HK-2 (cell line): ENCODE measurements around the gene ITSN1.
"Not testable (repeated sequence)": the region's sequence is repeated elsewhere in the genome, so short reads cannot be mapped to it uniquely, and the experiment has no call there.

Experiments used
- DNase-seq: peaks from one replicate; pipeline ENCODE4 v3.0.0-alpha.2; 2018; ENCODE audit not compliant: unreplicated experiment

The ITSN1 gene

DNA sequence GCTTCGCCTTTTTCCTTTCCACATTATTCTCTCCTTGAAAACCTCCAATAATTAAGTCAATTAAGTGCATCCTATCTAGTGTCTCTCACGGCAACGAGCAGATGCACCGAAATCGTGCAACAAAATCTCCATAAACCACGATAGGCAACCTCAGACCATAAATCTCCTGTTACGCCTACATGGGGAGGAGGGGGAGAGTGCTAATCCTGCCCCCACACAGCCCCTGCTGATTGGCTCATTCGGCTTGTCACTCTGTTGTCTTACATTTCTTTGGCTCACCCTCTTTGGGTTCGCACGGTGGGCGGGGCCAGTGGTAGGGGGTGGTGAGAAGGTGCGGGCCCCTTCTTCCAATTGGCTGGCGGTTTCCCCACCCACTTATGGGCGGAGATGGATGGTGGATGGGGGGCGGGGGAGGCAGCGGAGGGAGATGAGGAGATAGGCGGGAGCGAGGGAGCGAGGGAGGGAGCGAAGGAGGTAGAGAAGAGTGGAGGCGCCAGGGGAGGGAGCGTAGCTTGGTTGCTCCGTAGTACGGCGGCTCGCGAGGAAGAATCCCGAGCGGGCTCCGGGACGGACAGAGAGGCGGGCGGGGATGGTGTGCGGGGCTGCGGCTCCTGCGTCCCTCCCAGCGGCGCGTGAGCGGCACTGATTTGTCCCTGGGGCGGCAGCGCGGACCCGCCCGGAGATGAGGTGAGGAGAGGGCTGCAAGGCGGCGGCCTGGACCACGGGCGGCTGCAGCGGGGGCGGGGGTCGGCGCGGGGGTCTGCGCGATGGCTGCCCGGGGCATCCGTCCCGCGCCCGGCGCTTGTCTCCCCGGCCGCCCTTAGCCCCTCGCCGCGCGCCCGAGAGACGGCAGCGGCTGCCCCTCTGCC lies at the start of gene ITSN1:
Gene ITSN1, plus strand, starts transcription at position 475 of the 869 bp plus-strand sequence. CDS start 76,328 bp downstream, outside the sequence.
- DNase-seq = peak; percentile 97

DNA sequence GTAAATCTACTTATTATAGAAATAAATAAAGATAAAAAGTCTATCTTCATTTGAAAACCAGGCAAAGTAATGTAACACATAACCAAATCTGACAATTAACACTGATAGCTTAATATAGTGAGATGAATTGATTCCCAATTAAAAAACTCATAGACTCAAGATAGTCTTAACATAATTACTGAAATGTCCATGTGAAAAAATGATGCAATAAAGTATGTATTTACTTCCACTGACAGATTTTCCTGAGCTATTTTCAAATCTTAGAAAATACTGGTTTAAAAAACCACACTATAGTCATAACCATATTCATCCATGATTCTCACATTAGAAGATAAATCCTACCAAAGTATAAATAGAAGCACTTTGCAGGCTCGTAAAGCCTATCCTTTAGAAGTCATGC lies 44.2 kb upstream of the ITSN1 start:
- no peak for DNase-seq

DNA sequence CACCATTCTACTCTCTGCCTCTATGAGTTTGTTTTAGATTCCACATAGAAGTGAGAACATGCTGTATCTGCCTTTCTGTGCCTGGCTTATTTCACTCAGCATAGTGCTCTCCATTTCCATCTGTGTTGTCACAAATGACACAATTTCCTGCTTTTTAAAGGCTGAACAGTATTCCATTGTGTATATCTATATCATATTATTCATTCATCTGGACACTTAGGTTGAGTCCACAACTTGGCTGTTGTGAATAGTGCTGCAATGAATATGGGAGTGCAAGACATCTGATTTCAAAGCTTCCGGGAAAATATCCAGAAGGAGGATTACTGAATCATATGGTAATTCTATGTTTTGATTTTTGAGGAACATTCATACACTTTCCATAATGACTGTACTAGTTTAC lies 33.7 kb upstream of the ITSN1 start:
- no peak for DNase-seq

DNA sequence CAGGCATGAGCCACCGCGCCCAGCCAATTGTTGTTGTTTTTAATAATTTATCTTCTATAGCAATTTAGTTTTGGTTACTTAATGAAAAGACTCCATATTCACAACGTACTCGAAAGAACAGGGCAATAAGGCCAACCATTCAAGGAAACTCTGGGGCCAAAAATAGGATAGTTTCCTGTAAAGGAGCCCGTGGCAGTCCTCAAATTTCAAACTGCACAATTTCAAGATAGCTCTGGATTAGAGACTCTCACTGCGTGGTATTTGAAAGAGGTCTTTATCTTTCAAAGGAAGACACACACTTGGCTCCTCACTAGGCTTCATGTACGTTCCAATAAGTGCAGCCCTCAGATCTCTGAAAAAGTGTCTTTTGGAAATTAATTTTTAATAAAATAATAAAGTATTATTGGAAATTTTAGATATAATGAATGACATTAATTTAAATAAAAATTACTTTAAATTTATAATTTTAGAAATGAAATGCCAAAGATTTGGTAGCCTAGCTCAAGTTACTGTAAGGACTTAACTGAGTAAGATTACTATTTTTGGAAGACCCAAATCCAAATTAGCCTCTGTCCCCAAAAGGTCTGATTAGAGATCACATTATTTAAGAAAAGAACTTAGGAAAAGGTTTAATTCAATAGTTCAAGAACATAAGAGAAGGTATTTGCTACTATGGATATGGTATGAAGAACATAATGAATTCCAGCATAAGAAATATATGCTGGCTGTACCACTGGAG lies 31.1 kb upstream of the ITSN1 start:
- no peak for DNase-seq

DNA sequence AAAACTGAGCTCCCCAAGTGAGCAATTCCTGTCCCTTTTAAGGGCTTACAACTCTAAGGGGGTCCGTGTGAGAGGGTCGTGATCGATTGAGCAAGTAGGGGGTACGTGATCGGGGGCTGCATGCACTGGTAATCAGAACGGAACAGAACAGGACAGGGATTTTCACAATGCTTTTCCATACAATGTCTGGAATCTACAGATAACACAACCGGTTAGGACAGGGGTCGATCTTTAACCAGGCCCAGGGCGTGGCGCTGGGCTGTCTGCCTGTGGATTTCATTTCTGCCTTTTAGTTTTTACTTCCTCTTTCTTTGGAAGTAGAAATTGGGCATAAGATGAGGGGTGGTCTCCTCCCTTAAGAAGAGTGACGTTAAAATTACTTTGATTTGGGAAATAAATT lies 24.7 kb upstream of the ITSN1 start:
- not testable (repeated sequence) for DNase-seq

DNA sequence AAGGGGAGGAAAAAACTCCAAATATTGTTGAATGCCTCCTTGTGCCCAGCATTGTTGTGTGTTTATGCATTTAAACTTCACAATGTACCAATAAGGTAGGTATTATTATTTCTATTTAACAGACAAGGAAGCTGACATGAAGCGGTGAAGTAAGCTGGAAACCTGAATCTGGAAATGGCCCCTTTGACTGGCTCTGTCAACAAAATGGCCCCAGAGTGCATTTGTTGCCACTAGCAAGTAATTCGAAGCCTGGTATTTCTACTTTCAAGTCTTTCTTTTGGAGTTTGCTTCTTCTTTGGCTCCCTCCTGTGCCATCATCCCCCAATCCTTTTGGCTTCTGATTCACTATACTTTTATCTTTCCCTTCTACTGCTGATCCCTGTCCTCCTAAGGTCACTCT lies 23.9 kb upstream of the ITSN1 start:
- DNase-seq = no peak

DNA sequence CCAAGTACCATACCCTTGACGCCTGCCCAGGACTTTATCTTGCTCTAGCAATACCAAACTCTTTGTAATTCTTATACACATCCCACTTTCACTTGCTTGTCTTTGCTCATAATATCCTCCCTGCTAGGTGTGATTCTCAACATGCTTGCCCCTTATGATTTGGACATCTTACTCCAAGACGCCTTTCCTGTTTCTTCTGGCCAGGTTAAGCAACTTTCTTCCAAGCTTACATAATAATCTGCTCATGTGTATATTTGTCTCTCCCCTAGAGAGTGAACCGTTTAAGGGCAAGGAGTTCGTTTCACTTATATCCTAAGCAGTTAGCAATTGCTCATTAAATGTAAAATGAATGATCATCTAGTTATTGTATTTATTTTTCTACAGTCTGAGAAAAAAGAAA lies 22.6 kb upstream of the ITSN1 start:
- no peak for DNase-seq

DNA sequence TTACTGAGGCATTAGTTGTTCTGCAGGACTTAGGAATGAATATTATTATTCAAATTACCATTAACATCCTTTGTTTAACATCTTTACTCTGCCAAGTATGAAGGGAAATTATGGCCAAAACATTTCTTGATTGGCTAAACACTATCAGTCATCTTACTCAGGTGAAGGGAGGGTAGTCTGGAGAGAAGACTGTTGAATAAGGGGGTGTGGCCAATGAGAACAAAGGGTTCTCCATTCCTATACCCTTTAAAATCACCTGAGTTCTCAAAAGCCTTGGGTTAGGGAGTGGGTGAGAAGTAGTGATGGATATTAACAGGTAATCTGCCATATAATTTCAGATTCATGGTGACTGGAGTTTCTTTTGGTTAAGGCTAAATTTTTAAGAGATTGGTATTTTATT lies 20.0 kb upstream of the ITSN1 start:
- DNase-seq = no peak

DNA sequence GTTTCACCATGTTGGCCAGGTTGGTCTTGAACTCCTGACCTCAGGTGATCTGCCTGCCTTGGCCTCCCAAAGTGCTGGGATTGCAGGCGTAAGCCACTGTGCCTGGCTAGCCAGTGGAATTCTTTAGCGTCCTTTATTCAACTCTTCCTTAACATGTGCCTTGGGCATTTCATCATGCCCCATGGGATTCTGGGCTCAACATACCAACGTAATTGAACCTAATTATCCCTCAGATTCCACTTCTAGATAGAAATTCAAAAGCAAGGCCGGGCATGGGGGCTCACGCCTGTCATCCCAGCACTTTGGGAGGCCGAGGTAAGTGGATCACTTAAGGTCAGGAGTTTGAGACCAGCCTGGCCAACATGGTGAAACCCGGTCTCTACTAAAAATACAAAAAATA lies 16.1 kb upstream of the ITSN1 start:
- DNase-seq = not testable (repeated sequence)

DNA sequence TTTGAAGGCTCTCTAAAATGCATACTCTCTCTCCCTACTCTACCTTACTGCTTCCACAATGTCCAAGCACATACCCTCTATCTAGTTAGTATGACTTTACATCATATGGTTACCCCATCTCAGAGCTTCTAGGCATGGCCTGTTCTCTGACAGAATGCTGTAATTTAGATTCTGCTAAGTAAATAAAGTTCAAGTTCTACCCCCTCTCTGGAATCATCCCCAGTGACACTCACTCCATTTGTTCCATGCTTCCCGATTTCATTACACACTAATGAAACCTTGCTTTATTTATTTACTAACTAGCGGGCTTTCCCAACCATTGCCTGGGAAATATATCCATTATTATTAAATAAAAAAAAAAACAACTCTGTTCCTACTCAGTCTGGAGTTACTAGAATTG lies 8.0 kb upstream of the ITSN1 start:
- DNase-seq = no peak

DNA sequence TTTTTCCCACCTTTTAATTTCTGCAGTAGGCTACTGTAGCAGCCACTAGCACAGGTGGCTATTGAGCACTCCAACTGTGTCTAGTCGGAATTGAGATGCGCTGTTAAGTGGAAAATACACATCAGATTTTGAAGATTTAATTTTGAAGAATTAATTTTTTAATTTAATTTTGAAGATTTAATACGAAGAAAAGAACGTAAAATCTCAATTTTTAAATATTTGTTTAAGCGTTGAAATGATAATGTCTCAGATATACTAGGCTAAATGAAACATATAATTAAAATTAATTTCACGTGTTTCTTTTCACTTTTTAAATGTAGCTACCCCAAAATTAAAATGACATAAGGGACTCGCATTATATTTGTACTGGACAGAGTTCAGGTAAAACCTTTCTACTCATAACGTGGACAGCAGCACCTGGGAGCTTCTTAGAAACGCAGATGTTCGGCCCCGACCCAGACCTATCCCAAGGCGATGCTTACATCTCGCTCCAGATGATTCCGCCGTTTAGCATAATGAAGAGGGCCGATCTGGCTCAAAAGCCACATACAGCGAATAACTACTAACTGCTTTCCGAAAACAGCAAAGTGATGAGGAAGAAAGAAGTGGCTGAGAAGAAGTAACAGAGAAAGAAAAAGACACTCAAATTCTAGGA lies 1.5 kb upstream of the ITSN1 start:
- DNase-seq = peak; percentile 7

DNA sequence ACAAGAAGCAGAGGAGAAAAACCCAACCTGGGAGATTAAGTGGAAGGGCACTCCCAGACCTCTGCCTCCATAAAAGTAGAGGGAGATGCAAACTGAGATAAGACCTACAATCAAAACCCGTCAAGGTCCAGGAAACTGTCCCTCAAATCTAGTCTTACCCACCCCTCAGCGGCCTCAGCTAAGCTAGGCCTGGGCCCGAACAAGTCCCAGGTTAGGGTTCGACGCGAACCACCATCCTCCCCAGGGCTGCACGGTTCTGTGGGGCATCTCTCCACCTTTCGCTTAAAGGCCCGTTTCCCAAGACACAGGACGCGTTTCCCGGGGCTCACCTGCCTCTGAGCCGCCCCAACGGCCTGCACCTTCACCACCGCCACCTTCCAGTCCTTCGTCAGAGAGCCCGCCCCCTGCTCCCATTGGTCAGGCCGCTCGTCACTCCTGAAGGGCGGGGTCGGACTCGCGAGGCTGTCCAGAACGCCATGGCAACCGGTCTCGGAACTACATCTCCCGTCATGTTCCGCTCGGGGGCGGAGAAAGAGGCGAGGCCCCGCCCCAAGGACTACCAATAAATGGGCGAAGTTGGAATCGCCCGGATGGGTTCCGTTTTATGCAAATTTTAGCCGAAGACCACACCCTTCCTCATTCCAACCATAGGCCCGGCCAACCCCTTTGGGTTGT lies 812 bp upstream of the ITSN1 start, which contains the start of gene CRYZL1:
Gene CRYZL1, minus strand, starts transcription at position 390 of the 675 bp plus-strand sequence. CDS start 10,190 bp downstream, outside the sequence.
- peak; percentile 96 for DNase-seq

DNA sequence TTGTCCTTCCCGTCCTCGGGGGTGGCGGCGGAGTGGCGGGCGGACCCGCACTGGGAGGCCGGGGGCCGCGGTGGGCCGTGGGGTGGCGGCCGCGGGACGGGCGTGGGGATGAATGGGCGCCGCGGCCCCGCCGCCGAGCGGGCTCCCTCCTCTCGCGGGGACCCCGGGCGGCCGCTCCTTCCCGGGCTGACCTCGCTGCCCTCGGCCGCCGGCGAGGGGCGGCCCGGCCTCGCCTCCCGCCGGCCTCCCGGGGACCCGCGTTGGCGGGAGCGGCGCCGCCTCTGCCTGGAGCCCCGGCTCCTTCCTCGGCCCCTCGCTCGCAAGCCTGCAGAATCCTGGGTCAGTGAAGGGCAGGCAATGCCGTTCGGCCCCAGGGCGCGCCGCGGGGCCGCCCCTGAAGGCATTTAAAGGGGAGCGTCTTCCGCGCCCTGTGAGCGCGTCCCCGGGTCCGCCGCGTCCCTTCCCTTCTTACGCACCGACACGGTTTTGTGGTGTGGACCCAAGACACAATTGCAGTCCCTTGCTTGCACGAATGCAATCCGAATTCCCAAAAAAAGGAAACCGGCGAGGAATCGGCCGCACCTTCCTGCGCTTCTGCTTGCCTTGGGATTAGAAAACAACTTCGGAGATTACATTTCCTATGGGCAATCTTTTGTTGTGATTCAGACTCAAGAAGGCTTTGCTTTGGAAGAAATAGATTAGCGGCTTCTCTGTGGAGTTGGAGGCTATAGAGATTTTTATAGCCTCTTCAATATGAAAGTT lies 776 bp downstream of the ITSN1 start:
- peak; percentile 28 for DNase-seq

DNA sequence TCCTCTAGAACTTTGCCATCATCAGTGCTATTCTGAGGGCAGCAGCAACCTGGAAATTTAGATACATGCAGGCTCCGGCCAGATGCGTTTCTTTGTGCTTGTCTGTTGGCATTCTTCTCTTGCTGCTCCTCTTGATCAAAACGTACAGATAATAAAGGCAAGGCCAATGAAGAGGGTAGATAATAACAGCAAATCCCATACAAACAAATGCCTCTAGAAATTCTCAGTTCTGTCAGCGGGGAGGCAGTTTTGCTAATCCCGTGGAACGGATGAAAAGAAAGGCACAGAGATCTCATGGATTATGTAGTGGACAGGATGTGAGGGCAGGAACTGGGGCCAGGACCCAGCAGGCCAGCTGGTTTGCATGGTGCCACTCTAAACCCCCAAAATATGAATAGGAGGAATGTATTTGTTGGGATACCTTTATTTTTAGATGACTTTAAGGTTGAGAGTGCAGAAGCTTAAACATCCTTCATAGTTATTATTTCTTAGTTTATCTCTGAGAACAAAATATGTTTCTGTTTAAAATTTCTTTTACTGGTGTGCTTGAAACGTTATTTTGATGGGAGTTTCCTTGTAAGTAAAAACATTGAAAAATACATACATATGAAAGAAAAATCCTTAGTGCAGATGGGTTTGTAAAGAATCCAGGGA lies 1.5 kb downstream of the ITSN1 start:
- peak; percentile 11 for DNase-seq

DNA sequence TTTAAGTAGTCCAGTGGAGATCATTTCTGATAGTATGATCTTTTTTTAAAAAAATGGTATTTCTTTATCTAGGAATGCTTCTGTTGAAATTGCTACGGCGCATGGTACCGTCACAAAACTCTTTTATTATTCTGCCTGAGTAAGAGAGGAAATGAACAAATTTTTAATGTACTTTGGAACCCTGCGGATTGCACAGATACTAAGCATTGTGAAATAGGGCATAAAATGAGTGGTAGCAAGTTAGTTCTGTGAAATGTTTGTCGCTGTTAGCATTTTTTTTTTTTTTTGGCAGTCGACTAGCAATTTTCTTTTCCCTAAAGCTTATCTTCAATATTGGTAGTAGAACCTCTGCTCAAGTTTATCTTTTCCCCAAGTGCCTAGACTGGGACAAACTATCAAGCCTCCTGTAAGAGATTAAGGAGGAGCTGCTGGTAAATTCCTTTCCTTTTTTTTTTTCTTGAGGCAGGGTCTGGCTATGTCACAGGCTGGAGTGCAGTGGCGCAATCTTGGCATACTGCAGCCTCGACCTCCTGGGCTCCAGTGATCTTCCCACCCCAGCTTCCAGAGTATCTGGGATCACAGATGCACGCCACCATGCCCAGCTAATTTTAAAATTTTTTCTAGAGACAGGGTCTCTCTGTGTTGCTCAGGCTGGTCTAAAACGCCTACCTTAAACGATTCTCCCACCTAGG lies 2.2 kb downstream of the ITSN1 start:
- DNase-seq = no peak

DNA sequence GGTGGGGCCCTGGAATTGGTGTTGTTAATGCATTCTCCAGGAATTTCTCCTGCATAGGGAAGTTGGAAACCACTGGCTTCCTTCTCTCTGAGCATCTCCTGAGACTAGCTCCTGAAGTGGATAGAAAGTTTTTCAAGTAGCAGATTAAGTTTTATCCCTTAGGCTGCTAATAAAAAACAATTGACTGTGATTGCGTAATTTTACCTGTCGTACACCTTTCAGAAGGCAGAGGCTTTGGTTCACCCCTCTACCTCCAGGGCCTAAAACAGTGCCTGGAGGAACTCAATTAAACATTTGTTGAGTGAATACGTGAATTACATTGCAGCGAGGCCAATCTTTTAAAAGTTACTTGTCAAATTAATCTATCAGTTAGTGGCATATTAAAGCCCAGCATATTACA lies 3.4 kb downstream of the ITSN1 start:
- DNase-seq = no peak

DNA sequence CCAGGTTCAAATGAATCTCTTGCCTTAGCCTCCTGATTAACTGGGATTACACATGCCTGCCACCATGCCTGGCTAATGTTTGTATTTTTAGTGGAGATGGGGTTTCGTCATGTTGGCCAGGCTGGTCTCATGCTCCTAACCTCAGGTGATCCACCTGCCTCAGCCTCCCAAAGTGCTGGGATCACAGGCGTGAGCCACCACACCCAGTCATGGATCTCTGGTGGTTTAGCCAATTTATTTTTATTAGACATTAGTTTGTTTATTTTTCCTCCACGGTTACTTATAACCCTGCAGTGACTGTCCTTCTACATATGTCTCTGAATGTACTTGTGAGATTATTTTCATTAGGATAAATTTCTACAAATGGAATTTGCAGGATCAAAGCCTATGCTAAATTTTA lies 5.3 kb downstream of the ITSN1 start:
- DNase-seq = no peak

DNA sequence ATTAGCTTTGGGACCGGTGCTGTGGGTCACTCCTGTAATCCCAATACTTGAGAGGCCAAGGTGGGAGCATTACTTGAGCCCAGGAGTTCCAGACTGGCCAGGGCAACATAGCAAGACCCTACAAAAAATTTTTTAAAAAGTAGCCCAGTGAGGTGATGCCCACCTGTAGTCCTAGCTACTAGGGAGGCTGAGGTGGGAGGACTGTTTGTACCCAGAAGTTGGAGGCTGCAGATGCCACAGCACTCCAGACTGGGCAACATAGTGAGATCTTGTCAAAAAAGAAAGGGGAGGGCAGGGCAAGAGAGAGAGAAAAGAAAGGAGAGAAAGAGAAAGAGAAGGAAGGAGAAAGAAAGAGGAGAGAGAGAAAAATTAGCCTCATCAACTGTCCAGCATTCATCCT lies 6.3 kb downstream of the ITSN1 start:
- DNase-seq = no peak

DNA sequence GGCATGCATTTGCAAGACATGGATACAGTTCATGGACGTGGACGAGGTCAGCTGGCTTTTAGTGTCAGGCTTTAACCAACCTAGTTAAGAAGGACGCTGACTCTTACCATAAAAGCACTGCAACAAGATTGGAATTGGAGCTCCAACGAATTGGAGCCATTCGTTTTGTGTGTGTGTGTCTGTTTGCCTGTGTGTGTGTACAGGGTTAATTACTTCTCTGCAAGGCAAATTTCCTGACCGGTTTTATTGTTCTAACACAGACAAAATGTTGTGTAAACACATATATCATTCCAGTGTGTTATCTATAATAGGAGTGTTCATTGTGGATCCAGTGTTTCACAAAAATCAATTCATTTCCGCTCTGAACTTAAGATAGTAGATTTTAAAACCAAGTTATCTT lies 7.9 kb downstream of the ITSN1 start:
- DNase-seq = no peak

DNA sequence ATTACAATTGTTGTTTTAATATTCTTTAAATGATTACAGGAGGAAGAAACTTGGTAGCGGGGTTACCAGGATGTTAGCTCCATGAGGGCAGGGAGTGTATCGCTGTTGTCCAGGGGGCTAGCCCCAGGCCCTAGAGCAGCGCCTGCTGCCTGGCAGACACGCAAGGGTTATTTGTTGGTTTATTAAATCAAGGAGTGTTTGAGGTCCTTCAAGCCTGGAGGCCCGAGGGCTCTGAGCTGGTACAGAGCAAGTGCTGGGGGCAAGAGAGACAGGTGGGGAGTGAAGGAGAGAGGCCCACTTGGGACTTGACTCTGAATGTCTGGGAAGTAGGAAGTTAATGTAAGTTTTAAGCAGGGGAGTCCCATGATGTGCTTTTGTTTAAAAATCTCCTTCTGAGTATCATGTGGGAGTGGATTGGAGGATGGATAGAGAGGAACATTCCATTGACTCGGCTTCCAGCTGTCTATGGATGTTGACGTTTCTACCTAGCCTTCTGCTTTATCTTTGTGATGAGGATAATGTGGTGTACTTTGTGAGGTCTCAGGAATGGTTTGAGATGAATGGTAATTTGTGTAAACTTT lies 8.7 kb downstream of the ITSN1 start:
- no peak for DNase-seq
